Measurements from ENCODE around the gene CDH26. TPM values are rescaled to one million over a fixed set of nuclear protein-coding genes. Genes with fewer than 3 reads are reported as not detected.

CDH26 gene
- total RNA-seq = 1 to 10 TPM in 3 of 4 donors, under 1 TPM in 1; 0.95 to 5.5 (median 1.8) TPM
- under 1 TPM in 1 of 3 donors, not detected in 2; 0.74 TPM for polyA plus RNA-seq

DNA sequence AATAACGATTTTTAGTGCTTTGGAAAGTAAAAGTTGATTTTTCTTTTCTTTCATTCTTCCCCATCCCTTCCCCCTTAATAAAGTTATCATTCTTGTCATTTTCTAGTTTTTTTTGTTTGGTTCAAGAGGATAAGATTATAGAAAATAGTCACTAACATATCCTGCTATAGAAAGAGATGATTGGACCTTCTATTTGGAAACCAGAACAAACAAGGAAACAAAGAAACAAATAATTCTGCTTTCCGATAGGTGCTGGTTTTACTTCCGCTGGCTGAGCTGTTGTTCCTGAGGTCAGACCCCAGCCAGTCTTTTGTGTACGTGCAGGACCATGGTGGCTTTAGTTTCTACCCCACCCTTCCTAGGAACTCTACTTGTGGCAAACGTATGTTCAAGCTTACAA lies at the start of gene CDH26:
Gene CDH26, plus strand, starts transcription at position 301 of the 400 bp plus-strand sequence. CDS start 304 bp downstream, outside the sequence.
- peaks cover 0 to 8% (median 0%) of the 10 kb centered on the region in 4 donors for H3K36me3 ChIP-seq
- DNase-seq = no peak
- no peaks in the 10 kb centered on the region for H3K4me1 ChIP-seq
- no peak within 1 kb of the TSS for H3K4me3 ChIP-seq
- no peak within 1 kb of the TSS for H3K27ac ChIP-seq
- TF ChIP-seq, protein P1, sequence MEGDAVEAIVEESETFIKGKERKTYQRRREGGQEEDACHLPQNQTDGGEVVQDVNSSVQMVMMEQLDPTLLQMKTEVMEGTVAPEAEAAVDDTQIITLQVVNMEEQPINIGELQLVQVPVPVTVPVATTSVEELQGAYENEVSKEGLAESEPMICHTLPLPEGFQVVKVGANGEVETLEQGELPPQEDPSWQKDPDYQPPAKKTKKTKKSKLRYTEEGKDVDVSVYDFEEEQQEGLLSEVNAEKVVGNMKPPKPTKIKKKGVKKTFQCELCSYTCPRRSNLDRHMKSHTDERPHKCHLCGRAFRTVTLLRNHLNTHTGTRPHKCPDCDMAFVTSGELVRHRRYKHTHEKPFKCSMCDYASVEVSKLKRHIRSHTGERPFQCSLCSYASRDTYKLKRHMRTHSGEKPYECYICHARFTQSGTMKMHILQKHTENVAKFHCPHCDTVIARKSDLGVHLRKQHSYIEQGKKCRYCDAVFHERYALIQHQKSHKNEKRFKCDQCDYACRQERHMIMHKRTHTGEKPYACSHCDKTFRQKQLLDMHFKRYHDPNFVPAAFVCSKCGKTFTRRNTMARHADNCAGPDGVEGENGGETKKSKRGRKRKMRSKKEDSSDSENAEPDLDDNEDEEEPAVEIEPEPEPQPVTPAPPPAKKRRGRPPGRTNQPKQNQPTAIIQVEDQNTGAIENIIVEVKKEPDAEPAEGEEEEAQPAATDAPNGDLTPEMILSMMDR (IDR thresholded peaks at IDR 0.05) = no peak
- TF ChIP-seq POLR2AphosphoS5 (IDR thresholded peaks at IDR 0.05) (no peak), EP300 (IDR thresholded peaks at IDR 0.05) (no peak), POLR2A (IDR thresholded peaks at IDR 0.05) (no peak)
- 23 to 69% methylated on average over 5 of the region's 5 CpGs for WGBS, 2 donors
- no peaks in the 10 kb centered on the region for H3K27me3 ChIP-seq
- intact Hi-C loops (cut with DNase I) = no loop called here
- H3K9me3 ChIP-seq = no peaks in the 10 kb centered on the region

DNA sequence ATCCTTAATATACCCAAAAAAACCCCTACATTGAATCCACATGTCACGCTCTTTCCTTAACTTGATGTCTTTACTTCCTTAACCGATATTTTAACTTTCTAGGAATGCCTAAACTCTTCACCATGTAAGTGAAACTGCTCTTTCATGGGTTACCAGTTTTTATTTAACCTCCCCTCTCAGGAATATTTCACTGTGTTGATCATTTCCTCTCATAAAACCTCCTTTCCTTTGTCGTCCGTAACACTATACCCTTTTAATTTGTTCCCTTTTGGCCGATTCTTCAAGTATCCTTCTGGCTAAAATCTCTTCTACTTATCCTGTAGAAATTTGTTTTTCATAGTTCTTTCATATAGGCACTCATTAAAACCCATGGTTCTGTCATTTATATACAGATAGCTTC lies 49.4 kb upstream of the CDH26 start:
- no peaks in the 10 kb centered on the region for H3K36me3 ChIP-seq
- 83 to 86% methylated on average over 5 of the region's 5 CpGs for WGBS, 2 donors

DNA sequence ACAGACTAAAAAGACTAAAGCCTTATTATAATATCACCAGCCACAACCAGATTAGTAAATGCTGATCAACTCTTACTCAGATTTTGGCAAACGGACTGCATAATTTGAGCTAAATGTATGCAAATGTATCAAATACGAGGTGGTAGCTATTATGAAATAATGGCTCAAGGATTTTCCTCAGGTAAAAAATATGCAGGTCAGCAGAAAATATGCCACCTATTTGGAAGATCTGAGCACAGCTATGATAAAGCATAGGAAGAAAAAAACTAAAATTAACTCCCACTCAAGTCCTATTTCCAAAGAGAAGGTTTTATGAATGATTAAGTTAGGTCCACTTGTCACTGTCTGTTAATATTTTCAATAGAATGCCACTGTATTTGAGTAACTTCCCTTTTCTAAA lies 47.2 kb upstream of the CDH26 start:
- TF ChIP-seq POLR2AphosphoS5 (IDR thresholded peaks at IDR 0.05) (no peak), POLR2A (IDR thresholded peaks at IDR 0.05) (no peak), EP300 (IDR thresholded peaks at IDR 0.05) (no peak)
- TF ChIP-seq, protein P1 (IDR thresholded peaks at IDR 0.05) = no peak
- intact Hi-C loops (cut with DNase I) = no loop called here
- Histone ChIP-seq H3K9me3 (no peaks in the 10 kb centered on the region), H3K27ac (no peak overlapping the region), H3K36me3 (no peaks in the 10 kb centered on the region), H3K27me3 (no peaks in the 10 kb centered on the region), H3K4me1 (no peaks in the 10 kb centered on the region), H3K4me3 (no peak overlapping the region)
- no peak for DNase-seq
- 87% methylated on average over 2 of the region's 2 CpGs for WGBS, 2 donors

More for the DNA sequence above, 49.4 kb upstream of the CDH26 start:
- H3K4me1 ChIP-seq = no peaks in the 10 kb centered on the region
- no peak for DNase-seq
- TF ChIP-seq EP300 (IDR thresholded peaks at IDR 0.05) = no peak
- no peak for TF ChIP-seq POLR2AphosphoS5 (IDR thresholded peaks at IDR 0.05)
- TF ChIP-seq, protein P1 (IDR thresholded peaks at IDR 0.05) = no peak
- no peak for TF ChIP-seq POLR2A (IDR thresholded peaks at IDR 0.05)
- no peaks in the 10 kb centered on the region for H3K9me3 ChIP-seq
- intact Hi-C loops (cut with DNase I) = no loop called here
- no peaks in the 10 kb centered on the region for H3K27me3 ChIP-seq
- H3K4me3 ChIP-seq = no peak overlapping the region
- no peak overlapping the region for H3K27ac ChIP-seq

DNA sequence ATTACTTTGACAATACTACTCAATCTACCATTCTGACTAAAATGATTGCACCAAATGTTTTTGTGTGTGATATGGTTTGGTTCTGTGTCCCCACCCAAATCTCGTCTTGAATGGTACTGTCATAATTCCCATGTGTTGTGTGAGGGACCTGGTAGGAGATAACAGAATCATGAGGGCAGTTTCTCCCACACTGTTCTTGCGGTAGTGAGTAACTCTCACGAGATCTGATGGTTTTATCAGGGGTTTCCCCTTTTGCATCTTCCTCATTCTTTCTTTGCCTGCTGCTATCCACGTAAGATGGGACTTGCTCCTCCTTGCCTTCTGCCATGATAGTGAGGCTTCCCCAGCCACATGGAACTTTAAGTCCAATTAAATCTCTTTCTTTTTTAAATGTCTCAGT lies 45.6 kb upstream of the CDH26 start:
- WGBS, 2 donors = 40 to 58% methylated on average over 4 of the region's 4 CpGs
- H3K4me3 ChIP-seq = no peak overlapping the region
- intact Hi-C loops (cut with DNase I) = no loop called here
- DNase-seq = no peak
- H3K27ac ChIP-seq = no peak overlapping the region
- no peaks in the 10 kb centered on the region for H3K36me3 ChIP-seq
- no peaks in the 10 kb centered on the region for H3K4me1 ChIP-seq
- TF ChIP-seq POLR2AphosphoS5 (IDR thresholded peaks at IDR 0.05) (no peak), POLR2A (IDR thresholded peaks at IDR 0.05) (no peak), EP300 (IDR thresholded peaks at IDR 0.05) (no peak)
- TF ChIP-seq, protein P1 (IDR thresholded peaks at IDR 0.05) = no peak
- H3K9me3 ChIP-seq = no peaks in the 10 kb centered on the region
- H3K27me3 ChIP-seq = no peaks in the 10 kb centered on the region

DNA sequence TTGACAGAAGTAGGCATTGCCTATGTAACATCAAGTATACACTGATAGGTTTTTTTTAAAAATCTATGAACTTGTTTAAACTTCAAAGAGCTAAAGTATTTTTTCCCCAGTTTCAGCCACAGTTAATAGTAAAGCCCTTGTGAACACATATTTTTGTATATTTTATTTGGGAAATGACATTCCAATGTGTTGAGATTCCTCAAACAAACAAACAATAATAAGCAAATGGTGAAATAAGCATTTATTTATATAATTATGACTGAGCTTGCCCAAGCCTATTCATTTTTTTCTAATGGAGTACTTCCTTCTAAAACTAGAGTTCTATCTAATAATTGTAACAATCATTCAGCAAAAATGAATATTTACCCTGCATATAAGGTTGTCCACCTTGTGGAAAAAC lies 37.3 kb upstream of the CDH26 start:
- Histone ChIP-seq H3K27me3 (no peaks in the 10 kb centered on the region), H3K4me3 (no peak overlapping the region), H3K36me3 (no peaks in the 10 kb centered on the region), H3K9me3 (no peaks in the 10 kb centered on the region), H3K27ac (no peak overlapping the region), H3K4me1 (peaks cover 0 to under 1% (median 0%) of the 10 kb centered on the region in 4 donors)
- intact Hi-C loops (cut with DNase I) = no loop called here
- TF ChIP-seq POLR2A (IDR thresholded peaks at IDR 0.05) (no peak), EP300 (IDR thresholded peaks at IDR 0.05) (no peak), POLR2AphosphoS5 (IDR thresholded peaks at IDR 0.05) (no peak)
- TF ChIP-seq, protein P1 (IDR thresholded peaks at IDR 0.05) = no peak
- DNase-seq = no peak

Measured in sigmoid colon (tissue), 7 donors.